A204.1 (cell line): ENCODE data around the gene PCNT.
"Not testable (repeated sequence)": the region's sequence is repeated elsewhere in the genome, so short reads cannot be mapped to it uniquely, and the experiment has no call there.

ENCODE experiments used
- FAIRE-seq: peaks from 2 replicates; lab custom pipeline; 2012; peaks lifted over from hg19 to GRCh38; lab: Jason Lieb, UNC

PCNT gene

DNA sequence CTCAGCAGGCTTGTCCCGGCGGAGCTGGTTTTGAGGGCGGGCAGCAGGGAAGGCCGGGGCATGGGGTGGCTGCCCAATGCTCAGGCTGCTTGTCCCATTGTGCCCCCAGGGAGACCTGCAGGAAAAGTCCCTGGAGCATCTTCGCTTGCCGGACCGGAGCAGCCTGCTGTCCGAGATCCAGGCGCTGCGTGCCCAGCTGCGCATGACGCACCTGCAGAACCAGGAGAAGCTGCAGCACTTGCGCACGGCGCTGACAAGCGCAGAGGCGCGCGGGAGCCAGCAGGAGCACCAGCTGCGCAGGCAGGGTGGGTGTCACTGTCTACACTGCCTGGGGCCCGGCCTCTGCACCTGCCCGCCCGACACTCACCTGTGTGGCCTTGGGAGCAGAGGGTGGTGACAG is 104.3 kb downstream of the PCNT start:
- no peak for FAIRE-seq

DNA sequence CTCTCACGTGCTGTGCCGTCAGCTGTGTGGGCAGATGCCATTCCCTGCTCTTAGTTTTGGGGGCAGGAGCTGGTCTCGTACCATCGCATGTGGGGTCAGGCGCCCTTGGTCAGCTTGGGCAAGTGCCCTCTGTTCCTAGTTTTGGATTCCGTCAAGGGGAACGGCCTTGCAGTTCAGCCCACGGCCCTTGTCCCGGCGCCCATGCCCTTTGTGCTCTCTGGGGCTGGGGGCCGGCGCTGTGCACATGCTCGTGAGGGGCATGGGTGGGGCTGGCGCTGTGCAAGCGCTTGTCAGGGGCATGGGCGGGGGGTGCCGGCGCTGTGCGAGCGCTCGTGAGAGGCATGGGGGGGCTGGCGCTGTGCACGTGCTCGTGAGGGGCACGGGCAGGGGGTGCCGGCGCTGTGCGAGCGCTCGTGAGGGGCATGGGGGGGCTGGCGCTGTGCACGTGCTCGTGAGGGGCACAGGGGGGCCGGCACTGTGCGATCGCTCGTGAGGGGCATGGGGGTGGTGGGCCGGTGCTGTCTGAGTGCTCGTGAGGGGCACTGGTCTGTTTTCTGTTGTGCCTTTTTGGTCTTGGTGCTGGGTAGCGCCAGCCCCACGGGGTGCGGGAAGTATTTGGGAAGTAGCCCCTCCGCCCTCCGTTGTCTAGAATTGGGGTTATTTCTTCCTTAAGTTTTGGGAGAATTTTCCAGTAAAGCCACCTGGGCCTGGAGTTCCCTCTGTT is 105.2 kb downstream of the PCNT start:
- FAIRE-seq = no peak

DNA sequence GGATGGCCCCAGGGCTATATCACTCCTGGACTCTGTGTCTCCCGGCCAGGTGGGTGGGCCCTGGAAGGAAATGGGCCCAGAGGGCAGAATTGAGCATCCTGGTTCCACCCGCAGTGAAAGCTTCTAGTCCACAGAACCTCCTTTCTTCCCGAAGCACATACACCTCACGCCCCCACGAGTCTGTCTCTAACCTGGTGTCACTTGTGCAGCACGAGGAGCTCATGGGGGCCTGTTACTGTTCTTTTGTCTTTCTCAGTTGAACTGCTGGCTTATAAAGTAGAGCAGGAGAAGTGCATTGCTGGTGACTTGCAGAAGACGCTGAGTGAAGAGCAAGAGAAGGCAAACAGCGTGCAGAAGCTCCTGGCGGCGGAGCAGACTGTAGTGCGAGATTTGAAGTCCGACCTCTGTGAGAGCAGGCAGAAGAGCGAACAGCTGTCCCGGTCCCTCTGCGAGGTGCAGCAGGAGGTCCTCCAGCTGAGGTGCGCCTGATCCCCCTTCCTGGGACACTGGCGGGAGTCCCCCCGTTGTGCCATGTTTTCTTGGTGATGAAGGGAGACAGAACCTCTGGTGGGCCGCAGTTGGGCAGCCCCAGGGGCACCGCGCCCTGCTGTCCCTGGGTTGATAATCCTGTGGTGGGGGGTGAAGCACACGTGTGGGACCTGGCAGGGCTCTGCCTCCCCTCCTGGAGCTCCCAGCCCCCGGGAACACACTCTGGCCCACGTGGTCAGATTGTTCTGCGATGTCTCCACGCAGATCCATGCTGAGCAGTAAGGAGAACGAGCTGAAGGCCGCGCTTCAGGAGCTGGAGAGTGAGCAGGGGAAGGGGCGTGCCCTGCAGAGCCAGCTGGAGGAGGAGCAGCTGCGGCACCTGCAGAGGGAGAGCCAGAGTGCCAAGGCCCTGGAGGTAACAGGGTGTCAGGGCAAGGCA is 106.1 kb downstream of the PCNT start:
- FAIRE-seq = no peak

DNA sequence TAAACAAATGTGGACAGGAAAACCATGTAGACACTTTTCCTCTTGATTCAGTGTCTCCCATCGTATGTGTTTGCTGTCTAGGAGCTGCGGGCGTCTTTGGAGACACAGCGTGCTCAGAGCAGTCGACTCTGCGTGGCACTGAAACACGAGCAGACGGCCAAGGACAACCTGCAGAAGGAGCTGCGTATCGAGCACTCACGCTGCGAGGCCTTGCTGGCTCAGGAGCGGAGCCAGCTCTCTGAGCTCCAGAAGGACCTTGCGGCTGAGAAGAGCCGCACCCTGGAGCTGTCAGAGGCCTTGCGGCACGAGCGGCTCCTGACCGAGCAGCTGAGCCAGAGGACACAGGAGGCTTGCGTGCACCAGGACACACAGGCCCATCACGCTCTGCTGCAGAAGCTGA is 107.5 kb downstream of the PCNT start:
- no peak for FAIRE-seq

DNA sequence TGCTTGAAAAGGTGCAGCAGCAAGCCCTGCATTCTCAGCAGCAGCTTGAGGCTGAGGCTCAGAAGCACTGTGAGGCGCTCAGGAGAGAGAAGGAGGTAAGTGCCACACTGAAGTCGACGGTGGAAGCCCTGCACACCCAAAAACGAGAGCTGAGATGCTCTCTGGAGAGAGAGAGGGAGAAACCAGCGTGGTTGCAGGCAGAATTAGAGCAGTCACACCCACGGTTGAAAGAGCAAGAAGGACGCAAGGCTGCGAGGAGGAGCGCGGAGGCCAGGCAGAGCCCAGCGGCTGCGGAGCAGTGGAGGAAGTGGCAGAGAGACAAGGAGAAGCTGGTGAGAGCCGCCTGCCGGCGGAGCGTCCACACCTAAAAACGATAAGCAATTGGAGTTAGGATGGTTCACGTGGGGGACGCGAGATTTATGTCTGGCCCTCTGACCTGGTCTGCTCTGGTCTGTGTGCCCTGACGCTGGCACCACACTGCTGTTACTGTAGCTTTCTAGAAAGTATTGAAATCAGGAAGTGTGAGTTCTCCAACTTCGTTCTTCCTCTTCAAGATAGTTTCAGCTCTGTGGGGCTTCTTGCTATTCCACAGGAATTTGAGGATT is 108.0 kb downstream of the PCNT start:
- no peak for FAIRE-seq

DNA sequence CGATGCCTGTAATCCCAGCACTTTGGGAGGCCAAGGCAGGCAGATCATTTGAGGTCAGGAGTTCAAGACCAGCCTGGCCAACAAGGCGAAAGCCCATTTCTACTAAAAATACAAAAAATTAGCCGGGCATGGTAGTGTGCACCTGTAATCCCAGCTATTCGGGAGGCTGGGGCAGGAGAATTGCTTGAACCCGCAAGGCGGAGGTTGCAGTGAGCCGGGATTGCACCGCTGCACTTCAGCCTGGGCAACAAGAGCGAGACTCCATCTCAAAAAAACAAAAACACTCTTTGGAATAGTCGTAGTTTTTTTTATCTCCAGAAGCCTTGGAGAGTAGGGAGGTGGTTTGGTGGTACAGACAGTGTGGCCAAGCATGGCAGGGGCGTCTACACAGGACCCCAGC is 109.2 kb downstream of the PCNT start:
- not testable (repeated sequence) for FAIRE-seq

DNA sequence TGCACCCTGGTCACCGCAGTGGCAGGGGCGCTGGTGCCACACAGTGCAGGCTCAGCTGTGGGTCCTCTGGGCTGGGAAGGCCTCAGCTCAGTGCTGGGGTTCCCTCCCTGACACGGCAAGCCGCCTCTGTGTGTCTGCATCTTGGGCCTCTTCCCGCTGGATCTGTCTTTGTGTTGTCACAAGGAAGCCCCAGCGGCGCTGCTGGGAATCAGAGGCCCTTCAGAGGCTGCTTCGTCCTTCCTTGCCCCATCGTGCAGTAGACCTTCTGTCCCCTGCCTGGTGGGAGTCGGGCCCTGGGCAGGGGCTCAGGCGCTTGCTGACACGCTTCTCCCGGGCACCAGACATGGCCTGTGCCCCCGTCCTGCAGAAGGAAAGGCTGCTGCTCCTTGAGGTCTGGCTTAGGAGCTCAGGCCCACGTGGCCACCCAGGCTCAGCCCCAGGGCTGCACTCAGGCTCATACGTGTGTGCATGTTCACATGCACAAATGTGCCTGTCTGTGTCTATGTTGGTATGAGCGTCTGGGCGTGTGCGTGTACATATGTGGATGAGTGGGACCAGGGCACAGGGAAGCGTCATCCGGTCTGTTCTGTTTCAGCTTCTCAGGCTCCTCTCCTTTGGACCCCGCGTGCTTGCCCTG is 110.5 kb downstream of the PCNT start:
- FAIRE-seq = no peak

DNA sequence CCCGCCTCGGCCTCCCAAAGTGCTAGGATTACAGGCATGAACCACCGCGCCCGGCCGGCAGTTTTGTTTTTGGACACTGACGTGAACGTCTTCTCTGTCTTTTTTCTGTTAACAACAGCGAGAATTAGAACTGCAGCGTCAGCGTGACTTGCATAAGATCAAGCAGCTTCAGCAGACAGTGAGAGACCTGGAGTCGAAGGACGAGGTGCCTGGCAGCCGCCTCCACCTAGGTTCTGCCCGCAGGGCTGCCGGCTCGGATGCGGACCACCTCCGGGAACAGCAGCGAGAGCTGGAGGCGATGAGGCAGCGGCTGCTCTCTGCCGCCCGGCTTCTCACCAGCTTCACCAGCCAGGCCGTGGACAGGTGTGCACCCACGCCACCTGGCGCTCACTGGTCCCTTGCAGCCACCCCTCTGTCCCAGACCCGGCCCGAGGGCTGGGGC is 111.9 kb downstream of the PCNT start:
- no peak for FAIRE-seq

DNA sequence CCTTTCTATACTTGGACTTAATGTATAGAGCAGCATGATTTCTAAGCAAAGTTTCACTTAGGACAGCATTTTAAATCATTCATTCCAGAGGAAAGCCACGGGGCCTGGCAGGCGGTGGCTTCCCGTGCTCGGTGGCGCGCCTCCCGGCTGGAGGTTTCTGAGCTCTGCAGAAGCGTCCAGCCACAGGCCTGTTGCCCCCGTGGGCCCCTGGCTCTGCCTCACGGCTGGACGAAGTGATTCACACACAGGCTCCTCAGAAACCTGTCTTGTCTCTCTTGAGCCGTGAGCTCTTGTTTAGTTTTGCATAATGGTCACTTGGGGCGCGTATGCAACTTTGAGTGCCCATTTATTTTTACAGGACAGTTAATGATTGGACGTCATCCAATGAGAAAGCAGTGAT is 112.7 kb downstream of the PCNT start:
- no peak for FAIRE-seq

DNA sequence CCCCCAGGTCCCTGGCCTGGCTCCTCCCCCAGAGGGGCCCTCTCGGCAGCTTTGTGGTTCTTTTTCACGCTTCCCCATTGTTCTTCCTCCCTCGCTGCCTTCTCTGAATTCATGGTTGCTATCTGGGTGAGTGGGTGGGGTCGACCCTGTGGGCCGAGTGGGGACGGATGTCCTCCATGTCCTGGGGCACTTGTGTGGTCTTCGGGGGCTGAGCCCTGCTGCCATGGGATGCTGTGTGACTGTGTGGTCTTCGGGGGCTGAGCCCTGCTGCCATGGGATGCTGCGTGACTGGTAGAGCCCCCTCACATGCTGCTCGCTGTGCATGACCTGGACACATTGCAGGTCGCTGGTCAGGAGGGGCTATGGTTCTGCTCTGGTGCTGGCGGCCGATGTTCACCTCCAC is 113.1 kb downstream of the PCNT start:
- FAIRE-seq = no peak

DNA sequence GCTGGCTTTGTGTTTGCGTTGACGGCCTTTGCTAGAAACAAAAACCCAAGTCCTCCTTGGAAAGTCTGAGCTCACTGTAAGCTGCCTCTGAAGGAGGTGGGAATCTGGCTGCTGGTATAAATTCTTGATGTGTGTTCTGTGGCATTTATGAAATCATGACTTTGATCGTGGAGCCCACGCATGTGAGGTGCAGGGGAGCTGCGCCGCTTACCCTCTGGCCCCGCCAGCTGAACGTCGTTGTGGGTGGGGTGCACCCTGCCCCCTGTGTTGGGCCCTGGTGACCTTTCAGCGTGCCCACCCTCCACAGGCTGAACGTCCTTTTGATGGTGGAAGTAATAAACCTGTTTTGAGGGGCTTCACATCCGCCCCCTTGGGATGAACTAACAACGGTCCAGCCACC is 113.6 kb downstream of the PCNT start:
- FAIRE-seq = no peak

DNA sequence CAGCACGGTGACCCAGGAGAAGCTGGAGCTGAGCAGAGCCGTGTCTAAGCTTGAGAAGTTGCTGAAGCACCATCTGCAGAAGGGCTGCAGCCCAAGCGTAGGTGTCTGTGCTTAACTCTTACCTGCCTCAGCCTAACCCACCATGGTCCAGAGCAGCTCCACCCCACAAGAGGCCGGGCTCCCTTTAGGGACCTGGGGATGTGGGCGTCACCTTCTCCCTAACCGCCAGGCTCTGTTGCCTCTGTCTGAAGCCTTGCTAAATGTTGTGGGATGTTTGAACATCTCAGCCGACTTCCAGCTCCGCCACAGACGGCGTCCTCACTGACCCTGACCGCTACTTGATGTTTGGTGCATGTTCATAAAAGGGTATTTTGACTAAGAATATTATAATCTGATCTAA is 114.3 kb downstream of the PCNT start:
- no peak for FAIRE-seq

DNA sequence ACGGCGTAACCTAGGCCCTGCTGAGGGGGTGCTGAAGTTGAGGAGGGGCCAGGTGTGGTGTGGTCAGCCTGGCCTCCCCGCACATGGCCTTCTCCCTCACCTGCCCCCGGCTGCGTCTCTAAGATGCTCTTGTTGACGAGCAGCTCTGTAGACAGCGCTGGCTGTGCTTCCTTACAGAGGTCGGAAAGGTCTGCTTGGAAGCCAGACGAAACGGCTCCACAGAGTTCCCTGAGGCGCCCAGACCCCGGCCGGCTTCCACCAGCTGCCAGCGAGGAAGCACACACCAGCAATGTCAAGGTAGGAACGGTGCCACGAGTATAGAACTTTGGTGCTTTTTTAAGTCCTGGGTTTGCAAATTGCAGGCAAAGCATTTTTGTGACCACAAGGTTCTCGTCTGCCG is 116.0 kb downstream of the PCNT start:
- FAIRE-seq = no peak

DNA sequence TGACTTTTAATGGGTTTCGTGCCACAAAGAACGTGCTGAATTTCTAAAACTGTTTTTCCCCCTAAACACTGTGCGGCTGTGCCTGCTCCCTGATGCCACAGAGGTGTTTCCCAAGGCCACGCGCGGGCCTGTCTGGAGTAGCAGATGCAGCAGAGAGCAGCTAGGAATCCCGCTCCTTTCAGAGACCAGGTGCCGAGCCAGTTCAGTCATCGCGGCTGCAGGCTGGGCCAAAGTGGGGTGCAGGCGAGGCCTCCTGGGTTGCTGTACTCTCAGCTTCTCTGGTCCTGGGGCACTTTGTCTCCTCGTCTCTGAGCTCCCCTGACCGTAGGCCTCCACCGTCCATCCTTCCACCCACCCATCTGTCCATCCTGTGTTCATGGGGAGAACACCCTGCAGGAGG is 117.4 kb downstream of the PCNT start:
- FAIRE-seq = no peak

DNA sequence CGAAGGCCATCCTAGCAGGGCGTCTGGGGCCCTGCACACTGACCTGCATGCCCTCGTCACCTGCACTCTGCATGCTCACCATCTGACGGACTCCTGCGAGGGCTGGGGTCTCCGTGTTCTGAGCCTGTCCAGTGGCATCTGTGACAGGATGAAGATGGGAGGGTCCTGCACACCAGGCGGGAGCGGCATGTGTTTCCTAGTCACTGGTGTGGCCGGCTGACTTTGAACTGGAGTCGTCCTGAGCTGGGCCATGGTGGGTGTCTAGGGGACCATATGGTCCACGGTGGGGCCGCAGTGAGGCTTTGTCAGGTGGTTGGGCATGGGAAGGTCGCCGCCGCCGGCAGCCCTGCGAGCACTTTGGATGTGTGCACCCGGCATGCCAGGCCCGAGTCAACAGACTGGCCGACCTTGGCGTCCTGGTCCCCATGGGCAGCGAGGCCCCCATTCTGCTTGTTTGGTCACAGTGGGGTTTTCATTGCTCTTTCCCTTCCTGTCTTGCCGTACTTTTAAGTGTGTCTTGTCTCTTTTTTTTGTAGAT is 118.1 kb downstream of the PCNT start:
- no peak for FAIRE-seq

DNA sequence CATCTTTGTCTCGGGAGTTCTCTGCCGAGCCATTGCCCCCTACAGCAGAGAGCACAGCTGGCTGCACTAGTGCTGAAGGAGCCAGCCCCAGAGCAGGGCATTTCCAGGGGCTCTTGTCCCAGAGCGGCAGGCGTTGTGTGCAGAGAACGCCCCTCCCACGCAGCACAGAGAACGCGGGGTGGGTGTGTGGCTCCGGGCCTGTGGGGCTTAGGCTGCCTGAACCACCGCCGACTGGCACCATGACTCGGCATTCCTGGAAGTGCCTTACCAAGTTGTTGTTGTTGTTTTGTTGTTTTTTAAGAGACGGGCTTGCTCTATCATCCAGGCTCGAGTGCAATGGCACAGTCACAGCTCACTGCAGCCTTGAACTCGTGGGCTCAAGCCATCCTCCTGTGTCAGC is 119.0 kb downstream of the PCNT start:
- no peak for FAIRE-seq

DNA sequence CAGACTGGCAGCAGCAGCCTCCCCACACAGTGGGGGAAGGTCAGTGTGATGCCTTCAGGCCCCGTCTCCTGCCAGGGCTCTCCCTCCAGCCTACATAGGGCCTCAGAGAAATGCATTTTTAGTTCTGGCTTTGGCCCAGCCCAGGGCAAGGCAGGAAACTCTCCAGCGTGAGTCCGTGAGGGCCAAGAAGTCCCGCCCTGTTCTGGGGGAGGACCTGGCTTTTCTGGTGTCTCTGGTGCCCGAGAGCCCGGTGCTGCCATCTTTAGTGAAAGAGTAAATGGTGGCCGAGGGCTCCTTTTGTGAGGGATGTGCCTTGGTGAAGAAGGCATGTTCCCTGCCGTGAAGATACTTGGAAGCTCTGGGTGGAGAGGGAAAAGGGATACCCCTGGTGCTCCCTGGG is 120.0 kb downstream of the PCNT start:
- no peak for FAIRE-seq

DNA sequence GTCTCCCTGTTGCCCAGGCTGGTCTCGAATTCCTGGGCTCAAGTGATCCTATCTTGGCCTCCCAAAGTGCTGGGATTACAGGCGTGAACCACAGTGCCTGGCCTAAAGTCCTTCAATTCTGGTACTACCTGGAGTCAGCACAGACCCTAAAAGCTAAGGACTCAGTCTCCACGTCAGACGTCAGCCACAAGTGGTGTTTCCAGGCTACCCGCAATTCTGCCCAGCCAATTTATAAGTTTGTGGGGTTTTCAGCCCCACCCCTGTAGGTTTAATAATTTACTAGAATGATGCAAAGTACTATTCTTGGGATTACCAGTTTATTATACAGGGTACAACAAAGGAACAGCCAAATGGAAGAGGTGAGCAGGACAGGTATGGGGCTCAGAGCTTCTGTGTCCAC is 124.2 kb downstream of the PCNT start:
- FAIRE-seq = no peak

DNA sequence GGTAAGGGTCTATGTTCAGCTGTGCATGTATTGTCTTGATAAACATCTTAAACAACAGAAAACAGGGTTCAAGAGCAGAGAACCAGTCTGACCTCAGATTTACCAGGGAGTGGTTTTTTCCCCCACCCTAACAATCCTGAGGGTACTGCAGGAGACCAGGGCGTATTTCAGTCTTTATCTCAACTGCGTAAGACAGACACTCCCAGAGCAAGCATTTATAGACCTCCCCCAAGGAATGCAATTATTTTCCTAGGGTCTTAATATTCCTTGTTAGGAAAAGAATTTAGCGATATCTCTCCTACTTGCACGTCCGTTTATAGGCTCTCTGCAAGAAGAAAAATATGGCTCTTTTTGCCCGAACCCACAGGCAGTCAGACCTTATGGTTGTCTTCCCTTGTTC is 124.9 kb downstream of the PCNT start:
- not testable (repeated sequence) for FAIRE-seq

DNA sequence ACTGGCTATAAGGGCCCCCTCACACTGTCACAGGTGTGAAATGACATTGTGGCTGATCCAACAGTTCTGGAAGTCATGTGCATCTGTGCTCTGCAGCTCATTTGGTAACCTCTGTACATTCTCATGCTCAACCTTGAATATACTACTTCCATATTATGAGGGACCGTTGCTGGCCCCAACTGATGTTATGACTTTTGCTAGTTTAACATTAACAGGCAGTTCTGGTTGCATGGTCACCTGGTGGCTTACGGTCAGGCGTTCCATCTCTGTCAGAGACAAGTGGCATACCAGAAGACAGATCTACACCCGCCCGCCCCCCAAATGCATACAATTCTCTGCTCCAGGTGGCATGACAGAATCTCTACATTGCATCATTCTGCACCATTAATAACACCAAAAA is 128.8 kb downstream of the PCNT start:
- FAIRE-seq = no peak

DNA sequence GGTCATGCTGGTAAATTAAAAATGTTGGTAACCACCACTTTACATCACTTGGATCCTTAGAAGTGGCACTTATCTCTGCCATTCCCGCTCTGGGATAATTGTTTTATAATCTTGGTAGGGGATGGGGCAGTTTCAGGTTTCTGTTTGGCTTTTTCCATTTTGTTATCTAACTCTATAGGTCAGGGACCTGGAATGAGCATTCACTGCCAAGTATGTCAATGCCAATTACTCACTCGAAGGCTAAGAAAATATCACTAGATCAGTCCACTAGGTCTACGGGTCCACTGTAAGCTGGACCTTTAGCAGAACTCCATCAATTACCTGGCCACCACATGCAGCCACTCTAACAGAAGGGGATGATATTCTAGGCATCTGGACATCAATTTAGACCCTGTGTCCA is 130.2 kb downstream of the PCNT start:
- FAIRE-seq = no peak

DNA sequence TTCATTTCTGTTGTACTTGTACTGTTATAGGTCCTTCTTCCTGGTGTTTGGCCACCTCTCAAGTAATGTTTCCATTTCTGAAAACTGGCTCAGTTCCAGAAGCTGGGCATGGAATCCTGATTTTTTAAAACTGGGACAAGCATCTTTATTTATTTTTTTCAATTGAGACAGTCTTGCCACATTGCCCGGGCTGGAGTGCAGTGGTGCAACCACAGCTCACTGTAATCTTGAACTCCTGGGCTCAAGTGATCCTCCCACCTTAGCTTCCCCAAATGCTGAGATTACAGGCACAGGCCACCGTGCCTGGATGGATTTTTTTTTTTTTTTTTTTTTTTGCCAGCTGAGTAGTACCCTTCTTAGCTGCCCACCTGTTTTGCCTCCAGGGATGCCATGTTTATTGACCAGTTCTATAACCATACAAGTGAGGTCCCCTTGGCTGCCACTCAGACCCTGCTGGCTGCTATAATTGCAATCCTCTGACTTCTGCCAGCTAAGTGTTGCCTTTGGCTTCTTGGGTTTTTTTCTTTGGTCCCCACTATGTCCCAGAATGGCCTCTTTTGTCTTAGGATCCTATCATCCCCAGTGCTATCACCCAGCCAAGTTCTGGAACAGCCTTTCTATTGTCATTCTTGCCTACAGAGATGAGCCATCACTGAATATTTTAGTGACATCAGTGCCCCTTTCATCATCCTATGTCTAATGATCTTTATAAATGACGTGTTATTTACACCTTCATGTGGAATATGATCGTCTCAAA is 130.9 kb downstream of the PCNT start:
- no peak for FAIRE-seq
